ENCODE measurements around the gene NEO1. TPM values are rescaled to one million over a fixed set of nuclear protein-coding genes. Genes with fewer than 3 reads are reported as not detected.

The NEO1 gene
- polyA plus RNA-seq, 12 donors: 47.7 to 79.2 (median 56.9) TPM

DNA sequence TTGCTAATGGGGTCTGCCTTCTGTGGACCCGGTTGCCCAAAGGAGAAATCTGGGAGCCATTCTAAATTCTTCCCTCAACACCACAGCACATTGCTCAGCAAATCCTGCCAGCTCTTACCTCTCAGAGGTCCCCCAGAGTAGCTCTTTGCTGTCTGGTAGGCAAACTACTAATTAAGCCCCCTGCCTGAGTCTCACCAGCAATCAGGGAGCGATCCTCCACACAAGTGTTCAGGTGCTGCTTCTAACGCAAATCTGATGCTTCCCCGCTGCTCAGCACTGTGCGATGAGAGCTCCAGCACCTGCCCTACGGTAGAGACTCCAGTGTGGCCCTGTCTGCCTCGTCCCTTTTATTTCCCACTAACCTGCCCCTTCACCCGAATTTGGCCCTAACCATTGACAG lies 256.0 kb downstream of the NEO1 start:
- DNase-seq: no peak

DNA sequence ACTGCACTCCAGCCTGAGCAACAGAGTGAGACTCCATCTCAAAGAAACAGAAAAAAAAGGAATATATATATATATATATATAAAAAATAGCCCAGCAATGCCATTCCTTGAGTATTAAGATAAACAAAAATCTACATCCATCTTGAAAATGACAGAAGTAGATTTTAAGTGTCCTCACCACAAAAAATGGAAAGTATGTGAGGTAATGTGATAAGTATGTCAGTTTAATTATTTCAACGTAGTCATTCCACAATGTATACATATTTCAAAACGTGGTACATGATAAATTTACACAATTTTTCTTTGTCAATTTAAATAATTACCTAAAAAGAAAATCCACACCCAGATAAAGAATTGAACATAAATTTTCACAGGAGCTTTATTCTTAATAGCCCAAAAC lies 261.6 kb downstream of the NEO1 start:
- no peak for DNase-seq

DNA sequence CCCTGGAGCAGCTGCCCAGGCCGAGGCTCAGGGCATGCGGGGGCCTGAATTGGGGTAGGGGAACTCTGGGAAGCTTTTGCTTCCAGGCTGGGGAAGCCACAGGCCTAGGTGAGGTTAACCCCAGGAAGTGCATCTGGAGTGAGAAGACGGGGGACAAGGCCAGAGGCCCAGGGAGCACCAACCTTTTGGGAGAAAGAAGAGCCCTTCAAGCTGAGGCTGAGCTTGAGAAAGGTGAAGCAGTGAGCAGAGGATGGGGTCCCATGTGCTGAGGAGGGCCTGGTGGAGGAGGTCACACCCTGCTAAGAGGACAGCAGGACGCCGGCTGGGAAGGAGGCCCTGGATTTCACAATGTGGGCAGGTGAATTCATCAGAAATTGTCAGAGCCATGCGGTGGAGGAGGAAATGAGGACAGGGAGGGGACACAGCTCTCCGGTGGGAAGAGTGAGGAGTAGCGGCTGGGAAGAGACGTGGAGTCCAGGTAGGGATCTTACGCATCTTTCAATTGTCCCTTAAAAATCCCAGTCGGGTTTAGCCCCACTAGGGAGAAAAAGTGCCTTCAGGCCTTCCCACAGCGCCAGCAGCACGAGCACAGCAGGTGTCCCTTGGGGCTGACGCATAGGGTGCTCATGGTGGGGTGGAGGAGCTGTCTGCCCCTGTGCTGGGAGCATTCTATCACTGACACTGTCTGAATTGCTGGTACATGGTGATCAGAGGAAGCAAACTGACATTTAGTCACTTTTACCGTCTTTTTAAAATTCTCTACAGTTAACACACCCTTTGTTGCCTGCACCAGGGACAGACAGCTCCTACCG lies 265.6 kb downstream of the NEO1 start:
- no peak for DNase-seq

DNA sequence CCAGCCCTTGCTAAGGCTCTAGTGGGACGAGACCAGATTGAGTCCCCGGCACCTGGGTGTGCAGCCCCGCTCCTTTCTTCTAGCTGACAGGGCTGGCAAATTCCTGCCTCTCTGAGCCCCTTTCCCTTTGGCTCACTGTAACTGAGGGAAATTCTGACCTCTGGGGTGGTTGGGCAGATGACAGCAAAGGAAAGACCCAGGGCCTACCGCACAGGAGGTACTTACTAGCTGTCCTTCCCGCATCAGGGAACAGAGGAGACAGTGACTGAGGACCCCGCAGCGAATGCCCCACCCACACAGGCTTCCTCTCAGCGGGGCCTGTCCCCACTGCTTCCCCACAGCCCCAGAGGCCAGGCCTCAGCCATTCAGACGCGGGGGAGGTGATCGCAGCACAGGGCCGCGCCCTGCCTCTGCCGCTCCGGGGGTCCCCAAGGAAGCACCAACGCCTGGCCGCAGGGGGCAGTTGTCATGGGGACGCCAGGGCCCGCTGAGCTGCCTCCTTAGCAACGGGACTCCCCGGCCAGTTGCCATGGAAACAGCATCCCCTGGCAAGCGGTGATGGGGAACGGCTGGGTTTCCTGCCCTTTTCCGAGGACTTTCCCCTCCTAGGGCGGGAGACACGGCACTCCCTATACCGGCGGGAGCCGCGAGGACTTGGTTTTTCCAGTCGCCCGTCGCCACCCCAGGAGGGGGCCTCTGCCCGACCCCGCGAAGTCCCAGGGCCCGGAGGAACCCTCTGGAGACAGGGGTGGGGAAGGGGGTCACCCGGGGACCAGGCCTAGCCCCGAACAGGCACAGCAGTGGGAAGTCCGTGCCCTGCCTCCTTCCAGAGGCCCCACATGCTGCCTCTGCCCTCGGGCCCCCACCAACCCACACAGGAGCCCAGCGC lies 266.4 kb downstream of the NEO1 start:
- DNase-seq: no peak

DNA sequence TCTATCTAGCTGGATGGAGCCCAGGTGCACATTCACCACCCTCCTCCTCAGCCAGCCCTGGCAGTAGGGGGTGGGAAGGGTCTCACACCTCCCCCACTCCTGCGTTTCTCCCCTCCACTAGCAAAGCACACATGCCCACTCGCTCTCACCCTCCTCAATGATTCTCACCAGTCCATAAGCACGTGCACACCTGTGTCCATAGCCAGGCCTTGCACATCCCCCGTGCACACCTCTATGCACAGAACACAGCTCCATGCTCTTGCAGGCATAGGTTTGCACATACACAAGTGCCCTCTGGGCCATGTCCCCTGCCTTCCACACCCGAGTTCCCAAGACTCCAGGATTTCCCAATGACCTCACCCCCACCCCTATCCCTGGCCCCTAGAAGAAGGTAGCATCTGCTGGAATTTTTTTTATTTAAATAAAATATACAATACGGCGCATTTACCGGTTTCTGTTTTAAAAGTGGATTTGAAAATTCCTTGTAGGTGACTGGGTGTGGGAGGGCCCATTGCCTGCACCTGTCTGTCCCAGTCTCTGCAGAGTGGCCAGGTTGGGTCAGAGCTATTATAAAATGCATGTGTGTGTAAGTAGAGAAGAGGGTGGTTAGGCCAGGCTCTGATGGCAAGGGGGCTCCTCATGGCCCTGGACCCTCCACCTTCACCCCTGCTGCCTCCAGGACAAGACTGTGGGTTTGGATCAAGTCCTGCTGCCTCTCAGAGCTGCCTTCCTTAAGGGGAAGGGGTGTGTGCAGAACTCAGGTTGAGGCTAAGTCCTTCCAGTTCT lies 267.4 kb downstream of the NEO1 start:
- no peak for DNase-seq

DNA sequence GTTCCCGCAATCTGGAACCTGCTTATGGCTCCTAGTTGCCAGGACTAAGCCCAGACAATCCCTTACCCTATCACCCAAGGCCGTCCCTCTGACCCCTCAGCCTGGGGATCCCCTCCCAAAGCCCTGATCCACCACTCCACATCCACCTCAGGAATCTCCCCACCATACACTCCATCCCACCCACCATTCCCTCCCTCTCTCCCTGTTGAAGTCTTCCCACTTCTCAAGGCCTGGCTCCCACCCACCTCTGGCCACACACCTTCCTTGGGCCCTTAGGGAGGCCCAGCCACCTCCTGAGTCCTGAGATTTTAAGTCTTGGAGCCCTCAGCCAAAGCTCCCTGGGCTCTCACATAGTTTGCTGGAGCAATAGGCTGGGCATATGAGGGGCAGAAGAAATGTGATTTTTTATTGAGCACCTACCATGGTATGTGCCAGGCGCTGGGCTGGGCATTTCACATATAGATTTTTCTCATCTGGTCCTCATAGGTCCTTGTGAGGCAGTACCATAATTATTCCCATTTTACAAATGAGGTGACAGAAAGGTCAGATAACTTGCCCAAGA lies 268.4 kb downstream of the NEO1 start:
- no peak for DNase-seq

DNA sequence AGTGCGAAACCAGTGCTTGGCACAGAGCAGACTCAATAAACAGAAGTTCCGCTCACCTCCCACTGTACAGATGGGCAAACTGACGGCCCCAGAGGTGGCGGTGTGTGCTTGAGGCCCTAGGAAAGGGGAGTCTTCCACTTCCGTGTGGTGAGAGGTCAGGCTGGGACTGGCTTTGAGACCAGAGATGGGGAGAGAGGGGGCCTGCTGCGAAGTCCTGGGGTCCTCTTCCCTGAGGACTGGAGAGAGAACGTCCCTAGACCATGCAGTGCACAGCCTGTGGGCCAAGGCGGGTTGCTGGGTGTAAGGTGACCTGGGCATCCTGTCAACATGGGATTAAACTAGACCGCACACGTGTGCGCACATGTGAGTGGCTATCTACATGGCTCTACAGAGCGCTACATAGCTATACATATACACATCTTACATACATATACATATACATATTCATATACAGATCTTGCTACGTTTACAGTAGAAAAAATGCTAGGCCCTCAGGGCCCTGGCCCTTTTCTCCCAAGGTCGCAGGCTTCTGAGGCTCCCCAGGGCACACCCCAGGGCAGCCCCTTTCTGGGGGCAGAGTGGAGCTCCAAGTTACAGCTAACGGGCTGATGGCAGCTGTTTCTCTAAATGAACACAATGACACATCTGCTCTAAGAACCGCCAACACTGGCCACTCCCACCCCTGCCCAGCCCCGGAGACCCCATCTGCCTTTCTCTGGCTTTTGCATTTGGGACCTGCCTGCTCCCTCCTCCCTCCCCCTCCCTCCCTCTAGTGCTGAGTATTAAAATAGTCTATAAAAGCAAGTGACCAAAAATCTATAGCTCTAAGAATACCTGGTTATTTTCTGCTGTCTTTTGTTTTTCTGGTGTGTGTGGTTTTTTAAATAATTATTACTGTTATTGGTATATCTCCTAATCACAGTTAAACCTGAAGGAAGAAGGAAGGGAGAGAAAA lies 269.5 kb downstream of the NEO1 start:
- DNase-seq: no peak

DNA sequence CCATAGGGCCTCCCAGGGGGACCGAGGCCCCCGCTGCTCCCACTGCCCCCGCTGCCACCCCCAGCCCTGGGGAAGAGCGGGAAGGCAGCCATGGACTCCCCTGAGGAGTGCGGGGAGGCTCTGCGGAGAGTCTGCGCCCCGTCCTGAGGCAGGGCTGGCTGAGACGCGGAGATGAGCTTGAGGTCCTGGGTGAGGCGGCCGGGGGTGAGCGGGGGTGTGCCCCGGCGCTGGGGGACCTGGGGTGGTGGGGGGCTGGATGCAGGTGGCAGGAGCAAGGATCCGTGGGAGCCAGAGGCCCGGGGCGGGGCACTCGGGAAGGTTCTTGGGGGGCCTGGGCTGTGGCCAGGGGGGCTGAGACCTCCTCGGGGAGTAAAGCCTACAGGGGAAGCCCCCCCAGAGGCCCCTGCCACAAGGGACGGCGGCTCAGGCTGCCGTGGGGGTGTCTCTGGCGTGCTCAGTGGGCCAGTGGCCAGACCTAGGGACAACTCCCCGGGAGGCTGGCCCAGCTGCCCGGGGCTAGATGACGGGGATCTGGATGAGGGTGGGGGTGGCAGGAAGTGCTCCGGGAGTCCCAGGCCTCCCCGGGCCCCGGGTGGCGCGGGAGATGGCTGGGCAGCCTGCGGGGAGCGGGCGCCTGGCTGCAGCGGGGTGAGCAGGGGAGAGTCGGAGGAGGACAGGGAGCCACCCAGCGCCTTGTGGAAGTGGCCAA lies 270.6 kb downstream of the NEO1 start:
- DNase-seq: no peak

DNA sequence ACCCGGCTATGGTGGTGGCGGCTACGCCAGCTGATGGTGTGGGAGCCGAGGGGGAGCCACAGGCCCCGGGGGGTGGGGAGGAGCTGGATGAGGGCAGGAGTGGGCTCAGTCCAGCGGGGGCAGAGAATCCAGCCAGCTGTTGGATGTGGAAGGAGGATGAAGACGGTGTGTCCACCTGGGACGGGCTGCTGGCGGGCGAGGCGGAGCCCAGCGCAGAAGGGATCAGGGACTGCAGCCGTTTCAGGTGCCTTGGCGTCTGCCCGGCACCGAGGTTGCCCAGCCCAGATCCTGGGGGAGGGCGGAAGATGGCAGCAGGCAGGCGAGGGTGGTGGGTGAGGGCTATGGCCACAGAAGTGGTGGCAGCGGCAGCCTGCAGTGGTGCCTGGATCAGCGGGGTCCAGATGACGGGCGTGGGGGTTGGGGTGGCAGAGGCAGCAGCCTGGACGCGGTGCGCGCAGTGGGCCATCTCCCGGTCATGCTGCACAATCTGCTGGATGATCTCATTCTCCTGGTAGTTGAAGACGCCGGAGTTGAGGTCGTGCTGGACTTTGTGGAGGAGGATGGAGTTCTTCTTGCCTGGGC lies 271.2 kb downstream of the NEO1 start:
- DNase-seq: no peak

DNA sequence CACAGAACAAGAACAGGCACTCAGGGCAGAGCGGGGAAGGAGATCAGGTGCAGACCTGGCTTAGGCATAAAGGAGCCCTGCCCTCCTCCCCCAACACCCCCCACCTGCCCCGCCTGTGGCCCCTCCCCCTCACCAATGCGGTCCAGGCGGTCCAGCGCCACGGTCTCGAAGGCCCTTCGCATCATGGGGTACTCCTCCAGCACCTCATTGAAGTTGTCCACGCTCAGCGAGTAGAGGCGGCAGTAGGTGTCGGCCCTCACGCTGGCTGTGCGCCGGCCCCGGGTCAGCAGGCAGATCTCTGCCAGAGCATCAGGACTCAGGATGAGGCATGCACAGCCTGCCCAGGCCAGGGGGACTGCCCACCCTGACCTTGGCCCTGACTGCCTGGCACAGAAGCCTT lies 271.7 kb downstream of the NEO1 start:
- no peak for DNase-seq

DNA sequence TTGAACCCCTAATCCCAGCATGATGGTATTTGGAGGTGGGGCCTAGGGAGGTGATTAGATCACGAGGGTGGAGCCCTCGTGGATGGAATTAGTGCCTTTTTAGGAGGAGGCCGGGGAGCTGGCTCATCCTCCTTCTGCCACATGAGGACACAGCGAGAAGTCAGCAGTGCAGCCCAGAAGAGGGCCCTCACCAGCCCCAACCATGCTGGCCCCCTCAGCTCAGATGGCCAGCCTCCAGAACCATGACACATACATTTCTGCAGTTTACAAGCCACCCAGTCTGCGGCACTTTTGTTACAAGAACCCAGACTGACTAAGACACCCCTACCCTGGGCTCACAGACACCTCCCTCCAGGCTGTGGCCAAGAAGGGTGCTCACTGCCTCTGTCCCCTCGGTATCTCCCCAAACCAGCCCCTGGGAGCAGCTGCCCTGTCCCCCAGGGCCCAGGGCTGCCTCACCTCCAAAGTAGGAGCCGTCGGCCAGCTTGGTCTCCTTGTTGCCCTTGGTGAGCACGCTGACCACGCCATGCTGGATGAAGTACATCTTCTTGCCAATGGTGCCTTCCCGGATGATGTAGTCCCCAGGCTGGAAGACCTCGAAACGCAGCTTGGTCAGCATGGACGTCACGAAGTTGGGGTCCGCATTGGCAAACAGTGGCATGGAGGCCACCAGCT lies 272.4 kb downstream of the NEO1 start:
- DNase-seq: no peak

DNA sequence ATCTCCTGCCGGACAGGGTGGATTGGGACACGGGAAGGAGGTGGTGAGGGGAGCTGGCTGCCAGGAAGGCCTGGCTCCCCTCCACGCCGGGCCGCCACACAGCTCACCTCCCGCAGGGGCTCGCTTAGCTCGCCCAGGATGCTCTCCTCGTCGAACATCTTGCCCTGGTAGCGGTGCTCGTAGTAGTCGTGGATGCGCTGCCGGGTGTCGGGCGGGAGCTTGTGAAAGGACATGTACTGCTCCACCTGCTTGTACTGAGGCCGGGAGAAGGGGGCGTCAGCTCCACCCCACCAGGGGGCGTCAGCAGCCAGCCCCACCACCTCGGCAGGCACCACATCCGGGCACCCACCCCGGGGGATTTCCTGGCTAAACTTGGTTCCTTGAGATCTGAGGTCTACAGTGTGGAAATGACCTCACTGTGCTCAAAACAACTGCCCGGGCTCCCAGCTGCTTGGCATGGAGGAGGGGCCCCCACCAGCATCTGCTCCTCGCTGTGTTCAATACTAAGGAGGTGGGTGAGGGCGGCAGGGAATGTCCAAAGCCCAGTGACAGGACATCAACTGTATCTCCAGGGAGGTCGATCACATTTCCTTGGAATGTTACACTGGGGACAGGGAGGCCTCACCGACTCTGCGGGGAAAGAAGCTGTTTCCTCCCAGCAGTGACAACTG lies 273.1 kb downstream of the NEO1 start:
- no peak for DNase-seq

DNA sequence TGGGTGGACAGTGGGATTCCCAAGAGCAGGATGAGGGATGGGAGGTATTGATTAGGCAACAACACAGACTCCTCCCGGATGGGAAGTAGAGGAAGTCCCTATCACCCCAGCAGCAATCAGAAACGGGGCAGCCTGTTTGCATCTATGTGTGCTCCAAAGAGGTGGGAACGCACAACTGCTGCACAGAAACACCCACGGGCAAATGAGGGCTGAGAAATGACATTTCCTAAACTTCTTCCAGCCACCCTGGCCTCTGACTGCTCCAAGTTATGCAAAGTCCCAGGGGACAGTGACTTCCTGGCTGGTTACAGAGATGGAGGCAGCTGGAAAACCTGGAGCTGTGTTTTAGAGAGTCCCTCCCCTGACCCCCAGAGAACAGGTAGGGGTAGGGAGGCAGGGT lies 273.9 kb downstream of the NEO1 start:
- DNase-seq: no peak

DNA sequence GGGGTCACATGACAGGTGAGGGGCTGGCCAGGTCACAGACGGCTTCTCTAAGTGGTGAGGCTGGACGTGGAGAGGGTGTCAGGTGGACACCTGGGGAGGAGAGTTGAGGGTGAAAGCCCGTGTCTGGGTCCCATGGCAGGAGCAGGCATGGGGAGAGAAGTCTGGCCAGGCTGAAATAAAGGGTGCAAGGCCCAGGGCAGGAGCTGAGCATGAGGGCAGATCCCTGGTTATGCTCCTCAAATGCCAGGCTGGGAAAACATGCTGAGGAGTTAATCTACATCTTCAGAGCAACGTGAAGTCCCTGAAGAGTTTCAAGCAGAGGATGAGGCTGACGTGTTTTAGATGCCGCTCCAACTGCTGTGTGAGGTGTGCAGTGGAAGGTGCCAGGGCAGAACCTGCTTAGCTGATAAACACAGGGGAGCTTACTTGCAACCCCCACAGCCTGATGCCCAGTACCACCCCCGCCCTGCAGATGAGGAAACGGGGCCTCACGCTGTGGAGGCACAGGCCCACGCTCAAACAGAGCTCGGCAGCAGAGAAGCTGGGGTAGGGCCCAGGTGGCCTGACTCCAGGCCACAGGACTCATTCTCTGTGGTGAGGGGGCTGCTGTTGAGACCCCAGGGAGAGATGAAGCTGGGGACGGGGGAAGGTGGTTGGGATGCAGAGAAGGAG lies 276.0 kb downstream of the NEO1 start:
- no peak for DNase-seq

DNA sequence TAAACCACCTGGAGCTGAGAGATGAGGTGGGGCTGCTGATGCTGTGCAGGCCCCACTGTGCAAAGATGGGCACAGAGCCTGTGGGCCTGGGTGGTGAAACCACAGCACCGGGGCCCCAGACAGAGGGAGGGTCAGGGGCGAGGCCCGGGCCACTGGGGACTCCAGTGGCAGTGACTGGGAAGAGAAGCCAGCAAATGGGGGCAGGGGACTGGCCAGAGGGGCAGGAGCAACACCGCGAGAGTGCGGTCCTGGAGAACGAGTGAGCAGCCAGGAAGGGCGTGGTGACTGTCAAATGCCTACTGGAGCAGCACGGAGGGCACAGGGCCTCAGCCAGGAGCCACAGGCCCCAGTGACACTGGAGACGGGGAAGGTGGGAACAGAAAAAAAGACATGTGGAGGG lies 276.7 kb downstream of the NEO1 start:
- no peak for DNase-seq

DNA sequence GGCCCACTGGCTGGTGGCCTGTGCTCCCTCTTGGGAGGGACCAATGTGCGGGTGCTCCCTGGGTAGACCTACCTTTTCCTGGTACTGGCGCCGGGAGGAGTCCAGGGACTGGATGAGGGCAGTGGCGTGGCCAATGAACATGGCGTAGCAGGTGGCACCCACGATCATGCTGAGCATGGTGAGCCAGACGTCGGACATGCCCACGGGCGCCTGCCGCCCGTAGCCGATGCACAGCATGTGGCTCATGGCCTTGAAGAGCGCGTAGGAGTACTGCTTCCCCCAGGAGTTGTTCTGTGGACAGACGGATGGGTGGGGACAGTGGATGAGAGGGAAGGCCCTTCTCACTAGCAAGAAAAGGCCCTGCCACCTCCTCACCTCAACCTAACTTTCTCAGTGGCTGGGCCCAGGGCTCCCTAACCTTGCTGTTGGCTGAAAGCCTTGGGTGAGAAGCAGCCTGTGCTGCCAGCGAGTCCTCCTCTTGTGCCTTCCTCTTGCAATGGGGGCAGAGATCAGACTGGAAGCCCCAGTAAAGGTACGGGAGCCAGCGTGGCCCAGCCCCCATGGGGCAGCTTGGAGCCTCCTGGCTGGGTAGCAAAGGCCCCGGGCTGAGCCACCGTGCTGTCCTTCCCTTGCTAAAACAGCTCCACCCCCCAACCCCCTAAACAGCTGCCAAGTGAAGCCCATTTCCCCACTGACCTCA lies 277.4 kb downstream of the NEO1 start:
- no peak for DNase-seq
